Panc1 (cell line): ENCODE measurements around the gene LUZP2.

ENCODE experiments used
- CTCF ChIP-seq: fragments of 450-650 bp; IDR thresholded peaks from 2 replicates; pipeline ENCODE4 v1.5.1; 2017; ENCODE audit warnings: mild to moderate bottlenecking
- REST ChIP-seq, 2 experiments: IDR thresholded peaks; 2 replicates each; pipeline ENCODE4 v1.6.1; 2011 to 2012; ENCODE audit warnings: low read depth in 2 of 2, control low read depth in 1 of 2, low read length in 1 of 2, mild to moderate bottlenecking in 1 of 2, moderate library complexity in 1 of 2; ENCODE audit not compliant: insufficient read depth in 1 of 2

- no peak for TF ChIP-seq CTCF
- TF ChIP-seq REST (IDR thresholded peaks at IDR 0.05; ENCODE audit: insufficient read depth in 1 of 2, low read depth in 2 of 2, low read length in 1 of 2) = no peak
These were observed 200.8 kb downstream of the LUZP2 start for GRCh38 chr11:24697522-24698111.
